H9 (cell line): Measurements from ENCODE around the gene ANXA10. TPM values are rescaled to one million over a fixed set of nuclear protein-coding genes. Genes with fewer than 3 reads are reported as not detected.

Experiments used
- DNase-seq: peaks from one replicate; pipeline ENCODE4 v3.0.0-alpha.2; 2017
- H2AFZ ChIP-seq: one replicate; pipeline ENCODE4 v1.6.1; 2013; ENCODE audit warnings: mild to moderate bottlenecking, low read length, control low read depth, moderate library complexity
- H2AK5ac ChIP-seq: 2 replicates; pipeline ENCODE4 v1.6.1; 2013; ENCODE audit warnings: low read length, control low read depth, mixed read lengths; ENCODE audit not compliant: insufficient read length
- H2BK120ac ChIP-seq: one replicate; pipeline ENCODE4 v1.6.1; 2013; ENCODE audit warnings: low read depth, mild to moderate bottlenecking, low read length, control low read depth, inconsistent platforms; ENCODE audit not compliant: poor library complexity, severe bottlenecking
- H2BK12ac ChIP-seq: 2 replicates; pipeline ENCODE4 v1.6.1; 2013; ENCODE audit warnings: low read length, control low read depth, mixed read lengths, low read depth; ENCODE audit not compliant: insufficient read length
- H2BK15ac ChIP-seq: 2 replicates; pipeline ENCODE4 v1.6.1; 2013; ENCODE audit warnings: low read depth, low read length, control low read depth
- H2BK20ac ChIP-seq: one replicate; pipeline ENCODE4 v1.6.1; 2013; ENCODE audit warnings: low read depth, mild to moderate bottlenecking, low read length, control low read depth, inconsistent platforms; ENCODE audit not compliant: poor library complexity, severe bottlenecking
- H2BK5ac ChIP-seq: 2 replicates; pipeline ENCODE4 v1.6.1; 2013; ENCODE audit warnings: low read length, control low read depth, mixed read lengths; ENCODE audit not compliant: insufficient read length
- H3K14ac ChIP-seq: 2 replicates; pipeline ENCODE4 v1.6.1; 2013; ENCODE audit warnings: low read length, control low read depth; ENCODE audit not compliant: insufficient read depth
- H3K18ac ChIP-seq: 2 replicates; pipeline ENCODE4 v1.6.1; 2013; ENCODE audit warnings: low read depth, mild to moderate bottlenecking, mixed read lengths, low read length, control low read depth; ENCODE audit not compliant: insufficient read length
- H3K23ac ChIP-seq: 2 replicates; pipeline ENCODE4 v1.6.1; 2013; ENCODE audit warnings: low read length, control low read depth, mixed read lengths, low read depth; ENCODE audit not compliant: insufficient read length
- H3K23me2 ChIP-seq: 2 replicates; pipeline ENCODE4 v1.6.1; 2013; ENCODE audit warnings: low read depth, mild to moderate bottlenecking, mixed read lengths, low read length, control low read depth; ENCODE audit not compliant: insufficient read length, poor library complexity, severe bottlenecking
- H3K27ac ChIP-seq: 2 replicates; pipeline ENCODE4 v1.5.1; 2013; ENCODE audit warnings: low read length, control low read depth, mixed read lengths, low read depth; ENCODE audit not compliant: insufficient read length
- H3K27me3 ChIP-seq: 2 replicates; pipeline ENCODE4 v1.6.1; 2013; ENCODE audit warnings: low read length, control low read depth, inconsistent platforms; ENCODE audit not compliant: insufficient read depth
- H3K4ac ChIP-seq: 2 replicates; pipeline ENCODE4 v1.6.1; 2013; ENCODE audit warnings: low read depth, mild to moderate bottlenecking, control low read depth, inconsistent platforms, low read length, moderate library complexity
- H3K4me1 ChIP-seq: 2 replicates; pipeline ENCODE4 v1.6.1; 2013; ENCODE audit warnings: low read length, control low read depth, inconsistent platforms; ENCODE audit not compliant: insufficient read depth
- H3K4me2 ChIP-seq: 2 replicates; pipeline ENCODE4 v1.6.1; 2013; ENCODE audit warnings: low read length, control low read depth, mixed read lengths; ENCODE audit not compliant: insufficient read length, insufficient read depth
- H3K56ac ChIP-seq: 2 replicates; pipeline ENCODE4 v1.6.1; 2013; ENCODE audit warnings: low read depth, mild to moderate bottlenecking, mixed read lengths, low read length, control low read depth; ENCODE audit not compliant: insufficient read length
- H3K79me1 ChIP-seq: 2 replicates; pipeline ENCODE4 v1.6.1; 2013; ENCODE audit warnings: low read depth, mild to moderate bottlenecking, moderate library complexity, low read length, control low read depth, inconsistent platforms; ENCODE audit not compliant: insufficient read depth, poor library complexity, severe bottlenecking
- H3K79me2 ChIP-seq: 2 replicates; pipeline ENCODE4 v1.6.1; 2013; ENCODE audit warnings: low read length, control low read depth, inconsistent platforms; ENCODE audit not compliant: insufficient read depth
- H3K9ac ChIP-seq: 2 replicates; pipeline ENCODE4 v1.6.1; 2013; ENCODE audit warnings: low read length, control low read depth, mixed read lengths; ENCODE audit not compliant: insufficient read length; ENCODE audit errors: extremely low read depth
- H3K9me3 ChIP-seq: one replicate; pipeline ENCODE4 v1.6.1; 2013; ENCODE audit warnings: low read depth, low read length, inconsistent platforms; ENCODE audit not compliant: control insufficient read depth
- H3T11ph ChIP-seq: one replicate; pipeline ENCODE4 v1.6.1; 2013; ENCODE audit warnings: mild to moderate bottlenecking, low read length, control low read depth, inconsistent platforms
- H4K20me1 ChIP-seq: one replicate; pipeline ENCODE4 v1.6.1; 2013; ENCODE audit not compliant: control insufficient read depth, insufficient read length, insufficient read depth
- H4K5ac ChIP-seq: 2 replicates; pipeline ENCODE4 v1.6.1; 2013; ENCODE audit warnings: low read depth, mild to moderate bottlenecking, mixed read lengths, low read length, control low read depth; ENCODE audit not compliant: insufficient read length
- H4K8ac ChIP-seq: replicated peaks from 2 replicates; pipeline ENCODE4 v1.6.1; 2013; ENCODE audit warnings: low read length, control low read depth, mixed read lengths, low read depth; ENCODE audit not compliant: insufficient read length
- H4K91ac ChIP-seq: 2 replicates; pipeline ENCODE4 v1.6.1; 2013; ENCODE audit warnings: low read depth, mild to moderate bottlenecking, moderate library complexity, mixed read lengths, low read length, control low read depth; ENCODE audit not compliant: insufficient read length
- H3K27ac Mint-ChIP-seq, 3 experiments: 2 replicates in 2 of 3; 3 replicates in 1 of 3; pipeline ENCODE4 v1.8.0; 2020 to 2021; ENCODE audit warnings: mixed read lengths in 3 of 3, mild to moderate bottlenecking in 1 of 3, moderate library complexity in 1 of 3
- H3K27me3 Mint-ChIP-seq: 2 replicates; pipeline ENCODE4 v1.8.0; 2021; ENCODE audit warnings: low read depth, mild to moderate bottlenecking, moderate library complexity, mixed read lengths
- H3K36me3 Mint-ChIP-seq, 3 experiments: 2 replicates in 2 of 3; 3 replicates in 1 of 3; pipeline ENCODE4 v1.8.0; 2020 to 2021; ENCODE audit warnings: low read depth in 3 of 3, mixed read lengths in 3 of 3; ENCODE audit not compliant: insufficient read depth in 1 of 3
- H3K4me1 Mint-ChIP-seq, 2 experiments: 2 replicates each; pipeline ENCODE4 v1.8.0; 2020; ENCODE audit warnings: mixed read lengths in 2 of 2
- H3K4me3 Mint-ChIP-seq, 2 experiments: 2 replicates in 1 of 2; 3 replicates in 1 of 2; pipeline ENCODE4 v1.8.0; 2020 to 2021; ENCODE audit warnings: mild to moderate bottlenecking in 2 of 2, mixed read lengths in 2 of 2, moderate library complexity in 1 of 2
- H3K9me3 Mint-ChIP-seq, 2 experiments: 2 replicates in 1 of 2; 3 replicates in 1 of 2; pipeline ENCODE4 v1.8.0; 2020; ENCODE audit warnings: mild to moderate bottlenecking in 2 of 2, mixed read lengths in 2 of 2, moderate library complexity in 1 of 2
- WGBS: extraction: QIAGEN DNeasy Blood & Tissue Kit; methylation state at CpG from one replicate; pipeline ENCODE4 v1.1.7; 2013; ENCODE audit warnings: missing lambda C conversion rate, low lambda C conversion rate, mixed read lengths; ENCODE audit not compliant: insufficient read length; ENCODE audit errors: extremely low coverage; 5-methylcytosine and 5-hydroxymethylcytosine counted together
- total RNA-seq: library from RNA; stranded (reverse); gene quantifications from 2 replicates; pipeline ENCODE4 v1.2.1, GENCODE V29; 2021
- TF ChIP-seq, protein P1 (sequence below): fragments of 200-600 bp; sonication (generic); conservative IDR thresholded peaks from 3 replicates; pipeline ENCODE4 v1.8.0; 2021; ENCODE audit warnings: antibody characterized with exemption, mild to moderate bottlenecking

ANXA10 gene
- total RNA-seq, 1 experiment from 2014 or later: not detected

DNA sequence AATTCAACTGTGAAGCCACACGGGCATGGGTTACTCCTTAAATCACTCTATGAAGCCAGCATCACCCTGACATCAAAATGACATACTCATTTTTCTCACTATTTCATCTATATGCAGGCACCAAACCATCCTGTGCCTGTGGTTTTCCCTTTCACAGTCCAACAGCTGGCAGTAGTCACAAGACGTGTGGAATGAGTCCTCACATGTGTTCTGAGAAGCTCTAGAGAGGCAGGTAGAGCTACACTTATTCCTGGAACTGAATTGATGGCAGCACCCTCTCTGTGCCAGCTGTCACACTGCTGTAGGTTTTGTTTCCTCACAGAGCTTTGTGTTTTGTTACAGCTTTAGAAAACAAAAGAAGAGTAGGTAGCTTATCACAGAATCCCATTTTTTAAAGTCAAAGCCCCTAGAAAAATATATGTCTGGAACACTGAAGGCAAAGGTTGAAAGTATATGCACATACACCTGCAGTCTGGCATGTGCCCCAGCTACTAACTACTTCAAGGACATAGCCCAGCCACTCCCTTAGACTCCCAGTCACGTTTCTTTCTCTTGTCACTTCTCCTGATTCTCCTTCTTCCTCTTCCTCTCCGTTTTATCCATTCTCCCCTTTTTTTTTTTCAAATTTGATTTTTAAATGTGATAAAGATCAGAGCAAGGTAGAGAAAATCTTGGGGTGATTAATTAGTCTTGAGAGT is 107.1 kb downstream of the ANXA10 start:
- DNase-seq: no peak
- Histone ChIP-seq H4K5ac (no peak overlapping the region), H3K4me2 (no peak overlapping the region), H2BK15ac (no peak overlapping the region), H2BK12ac (no peak overlapping the region), H2AFZ (no peak overlapping the region), H3K4ac (no peak overlapping the region), H3K23me2 (no peaks in the 10 kb centered on the region), H3K9me3 (peaks cover 10% of the 10 kb centered on the region), H3K4me1 (no peaks in the 10 kb centered on the region), H3K56ac (no peak overlapping the region), H2BK120ac (no peak overlapping the region), H2AK5ac (no peak overlapping the region), H3K27ac (no peak overlapping the region), H3K18ac (no peak overlapping the region), H3K27me3 (no peaks in the 10 kb centered on the region), H3K14ac (no peak overlapping the region), H3K79me2 (no peaks in the 10 kb centered on the region), H3T11ph (no peak overlapping the region), H4K91ac (no peak overlapping the region), H3K79me1 (no peaks in the 10 kb centered on the region), H4K8ac (no peak overlapping the region), H2BK5ac (no peak overlapping the region), H3K9ac (no peak overlapping the region), H2BK20ac (no peak overlapping the region), H4K20me1 (no peaks in the 10 kb centered on the region), H3K23ac (no peak overlapping the region)
- peaks cover 12 to 45% (median 26%) of the 10 kb centered on the region in 3 experiments for H3K36me3 Mint-ChIP-seq
- H3K4me3 Mint-ChIP-seq: no peak overlapping the region
- TF ChIP-seq, protein P1, sequence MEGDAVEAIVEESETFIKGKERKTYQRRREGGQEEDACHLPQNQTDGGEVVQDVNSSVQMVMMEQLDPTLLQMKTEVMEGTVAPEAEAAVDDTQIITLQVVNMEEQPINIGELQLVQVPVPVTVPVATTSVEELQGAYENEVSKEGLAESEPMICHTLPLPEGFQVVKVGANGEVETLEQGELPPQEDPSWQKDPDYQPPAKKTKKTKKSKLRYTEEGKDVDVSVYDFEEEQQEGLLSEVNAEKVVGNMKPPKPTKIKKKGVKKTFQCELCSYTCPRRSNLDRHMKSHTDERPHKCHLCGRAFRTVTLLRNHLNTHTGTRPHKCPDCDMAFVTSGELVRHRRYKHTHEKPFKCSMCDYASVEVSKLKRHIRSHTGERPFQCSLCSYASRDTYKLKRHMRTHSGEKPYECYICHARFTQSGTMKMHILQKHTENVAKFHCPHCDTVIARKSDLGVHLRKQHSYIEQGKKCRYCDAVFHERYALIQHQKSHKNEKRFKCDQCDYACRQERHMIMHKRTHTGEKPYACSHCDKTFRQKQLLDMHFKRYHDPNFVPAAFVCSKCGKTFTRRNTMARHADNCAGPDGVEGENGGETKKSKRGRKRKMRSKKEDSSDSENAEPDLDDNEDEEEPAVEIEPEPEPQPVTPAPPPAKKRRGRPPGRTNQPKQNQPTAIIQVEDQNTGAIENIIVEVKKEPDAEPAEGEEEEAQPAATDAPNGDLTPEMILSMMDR: no peak
- no peaks in the 10 kb centered on the region; the same call in 1 of the 2 replicates for H3K27me3 Mint-ChIP-seq
- H3K9me3 Mint-ChIP-seq: peaks cover 42 to 47% of the 10 kb centered on the region in 2 experiments
- H3K4me1 Mint-ChIP-seq: no peaks in the 10 kb centered on the region
- H3K27ac Mint-ChIP-seq: no peak overlapping the region
- WGBS: 100% methylated on average over 1 of the region's 4 CpGs
